A375 (cell line): Measurements from ENCODE around the gene SLC38A4. TPM values are rescaled to one million over a fixed set of nuclear protein-coding genes. Genes with fewer than 3 reads are reported as not detected.

ENCODE experiments used
- total RNA-seq: library from RNA; depleted of rRNA; stranded (reverse); fragments of >200 nt; shearing (Covaris generic); gene quantifications from 2 replicates; pipeline ENCODE4 v1.2.3, GENCODE V29; 2014; rRNA removed

Gene SLC38A4, protein sequence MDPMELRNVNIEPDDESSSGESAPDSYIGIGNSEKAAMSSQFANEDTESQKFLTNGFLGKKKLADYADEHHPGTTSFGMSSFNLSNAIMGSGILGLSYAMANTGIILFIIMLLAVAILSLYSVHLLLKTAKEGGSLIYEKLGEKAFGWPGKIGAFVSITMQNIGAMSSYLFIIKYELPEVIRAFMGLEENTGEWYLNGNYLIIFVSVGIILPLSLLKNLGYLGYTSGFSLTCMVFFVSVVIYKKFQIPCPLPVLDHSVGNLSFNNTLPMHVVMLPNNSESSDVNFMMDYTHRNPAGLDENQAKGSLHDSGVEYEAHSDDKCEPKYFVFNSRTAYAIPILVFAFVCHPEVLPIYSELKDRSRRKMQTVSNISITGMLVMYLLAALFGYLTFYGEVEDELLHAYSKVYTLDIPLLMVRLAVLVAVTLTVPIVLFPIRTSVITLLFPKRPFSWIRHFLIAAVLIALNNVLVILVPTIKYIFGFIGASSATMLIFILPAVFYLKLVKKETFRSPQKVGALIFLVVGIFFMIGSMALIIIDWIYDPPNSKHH
- total RNA-seq, result not detected in 2 replicates

DNA sequence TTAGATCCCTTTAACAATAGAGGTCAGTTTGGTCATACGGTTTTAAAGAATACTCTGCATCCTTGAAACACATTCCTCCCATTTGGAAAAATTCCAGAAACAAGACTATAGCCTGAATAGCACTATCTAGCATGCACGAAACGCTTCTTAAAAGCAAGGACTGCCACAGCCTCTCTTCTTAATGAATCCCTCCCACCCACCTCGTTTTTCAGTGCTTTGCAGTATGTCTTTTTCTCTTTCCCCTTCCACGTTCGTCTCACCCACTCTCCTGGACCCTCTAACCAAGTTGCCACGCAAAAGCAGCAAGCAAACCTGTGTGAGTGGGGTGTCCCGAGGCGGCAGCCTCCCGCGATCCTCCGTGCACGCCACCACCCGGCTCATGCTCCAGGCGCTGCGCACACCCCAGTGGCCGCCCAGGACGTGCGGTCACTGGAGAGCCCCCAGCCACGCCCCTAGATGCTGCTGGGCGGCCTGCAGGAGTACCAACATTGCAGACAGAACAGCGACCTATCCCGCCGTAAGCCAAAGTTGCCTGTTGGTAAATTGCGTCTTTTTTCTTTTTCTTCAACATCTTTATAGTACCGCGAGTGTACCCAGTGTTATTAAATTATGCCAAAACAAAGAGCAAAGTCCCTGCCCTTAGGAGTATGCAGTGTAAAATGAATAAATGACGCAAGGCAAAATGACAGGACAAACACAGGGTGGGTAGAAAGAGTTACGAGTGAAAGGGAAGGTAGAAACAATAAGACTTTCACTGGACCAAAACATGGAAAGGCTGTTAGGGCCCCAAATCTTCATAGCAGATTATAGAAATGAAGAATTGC is at the start of gene SLC38A4:
SLC38A4 (minus strand) TSS at position 407 of the 824 bp plus-strand sequence. CDS start 32,926 bp downstream, outside the sequence.

